Lower leg skin (tissue), 3 donors: ENCODE measurements around the gene RPS6KB2.

ENCODE experiments used
- POLR2A ChIP-seq, 2 donors: fragments of 450-650 bp; IDR thresholded peaks; one replicate each; pipeline ENCODE4 v1.6.1; 2016 to 2017; ENCODE audit warnings: antibody characterized with exemption in 2 of 2, mild to moderate bottlenecking in 1 of 2, moderate library complexity in 1 of 2
- TF ChIP-seq, protein P1 (sequence below), 3 donors: fragments of 450-650 bp; IDR thresholded peaks; one replicate each; pipeline ENCODE4 v1.5.1; 2016; ENCODE audit warnings: antibody characterized with exemption in 3 of 3, mild to moderate bottlenecking in 3 of 3, moderate library complexity in 2 of 3

DNA sequence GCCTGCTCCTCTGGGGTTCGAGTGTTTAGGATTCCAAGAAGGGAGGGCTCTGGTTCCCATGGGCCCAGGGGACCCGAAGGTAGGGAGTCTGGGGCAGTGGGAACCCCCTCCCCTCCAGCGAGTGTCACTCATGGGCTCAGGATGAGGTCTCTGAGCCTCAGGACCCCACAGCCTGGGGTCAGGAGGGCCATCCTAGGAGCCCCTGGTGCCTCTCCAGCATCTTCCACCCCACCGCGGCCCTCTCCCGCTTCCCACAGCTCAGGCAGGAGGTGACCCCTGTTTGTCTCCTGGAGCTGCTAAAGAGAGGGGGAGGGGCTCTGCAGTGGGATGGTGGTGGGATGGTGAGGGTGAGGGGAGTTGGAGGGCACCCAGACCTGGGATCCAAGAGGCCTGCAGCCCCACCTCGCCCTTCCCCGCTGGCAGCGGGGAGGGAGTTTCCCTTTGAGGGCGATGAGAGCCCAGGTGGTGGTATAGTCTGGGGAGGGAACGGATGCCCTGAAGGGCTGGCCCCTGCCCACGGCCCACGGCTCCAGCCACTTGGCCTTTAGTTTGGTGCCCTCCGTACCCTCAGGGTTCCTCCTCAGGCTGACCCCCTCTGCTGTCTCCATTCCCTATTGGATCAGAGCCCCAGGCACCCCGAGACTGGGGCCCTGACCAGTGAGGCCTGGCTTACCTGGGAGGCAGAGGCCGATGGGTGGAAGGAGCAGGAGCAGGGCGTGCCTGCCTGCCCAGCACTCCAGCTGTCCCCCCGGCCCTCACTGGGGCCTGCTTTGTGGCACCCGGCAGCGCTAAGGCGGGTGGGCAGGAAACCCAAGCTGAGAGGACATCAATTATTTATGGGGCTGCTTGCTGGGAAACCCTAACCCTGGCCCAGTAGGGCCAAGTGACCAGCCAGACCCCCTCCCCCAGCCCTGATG, 25.8 kb downstream of the RPS6KB2 start:
- TF ChIP-seq, protein P1, sequence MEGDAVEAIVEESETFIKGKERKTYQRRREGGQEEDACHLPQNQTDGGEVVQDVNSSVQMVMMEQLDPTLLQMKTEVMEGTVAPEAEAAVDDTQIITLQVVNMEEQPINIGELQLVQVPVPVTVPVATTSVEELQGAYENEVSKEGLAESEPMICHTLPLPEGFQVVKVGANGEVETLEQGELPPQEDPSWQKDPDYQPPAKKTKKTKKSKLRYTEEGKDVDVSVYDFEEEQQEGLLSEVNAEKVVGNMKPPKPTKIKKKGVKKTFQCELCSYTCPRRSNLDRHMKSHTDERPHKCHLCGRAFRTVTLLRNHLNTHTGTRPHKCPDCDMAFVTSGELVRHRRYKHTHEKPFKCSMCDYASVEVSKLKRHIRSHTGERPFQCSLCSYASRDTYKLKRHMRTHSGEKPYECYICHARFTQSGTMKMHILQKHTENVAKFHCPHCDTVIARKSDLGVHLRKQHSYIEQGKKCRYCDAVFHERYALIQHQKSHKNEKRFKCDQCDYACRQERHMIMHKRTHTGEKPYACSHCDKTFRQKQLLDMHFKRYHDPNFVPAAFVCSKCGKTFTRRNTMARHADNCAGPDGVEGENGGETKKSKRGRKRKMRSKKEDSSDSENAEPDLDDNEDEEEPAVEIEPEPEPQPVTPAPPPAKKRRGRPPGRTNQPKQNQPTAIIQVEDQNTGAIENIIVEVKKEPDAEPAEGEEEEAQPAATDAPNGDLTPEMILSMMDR (IDR thresholded peaks at IDR 0.05) = no peak
- TF ChIP-seq POLR2A (IDR thresholded peaks at IDR 0.05) = no peak
